ENCODE measurements around the gene RPS27. TPM values are rescaled to one million over a fixed set of nuclear protein-coding genes. Genes with fewer than 3 reads are reported as not detected.

The RPS27 gene
- total and polyA plus RNA-seq, 2 of the 13 experiments (the other 11 are each of a cell fraction or from before 2014, with no cell fraction given): 3,737 to 9,964 TPM

GRCh38 chr1:153977250-153978240 is 13.0 kb upstream of the RPS27 start, which contains the start of gene JTB (continued):
- TF ChIP-seq THAP9 (CRISPR knock-in tag; IDR thresholded peaks at IDR 0.05; ENCODE audit: borderline replicate concordance) (peak; percentile 59; the same call in 1 of the 2 replicates), ZNF776 (CRISPR knock-in tag; IDR thresholded peaks at IDR 0.05) (peak; percentile 93; the same call in 1 of the 2 replicates), E2F2 (CRISPR knock-in tag; IDR thresholded peaks at IDR 0.05; ENCODE audit: borderline replicate concordance) (peak; percentile 16; the same call in 1 of the 2 replicates), ZNF496 (CRISPR knock-in tag; IDR thresholded peaks at IDR 0.05; ENCODE audit: insufficient replicate concordance) (no peak), PAWR (CRISPR knock-in tag; IDR thresholded peaks at IDR 0.05; ENCODE audit: borderline replicate concordance) (no peak), IRX3 (CRISPR knock-in tag; IDR thresholded peaks at IDR 0.05; ENCODE audit: borderline replicate concordance, low read depth) (0 out of 2 replicates have a peak, but pooled peaks have one; percentile 77), SIX4 (CRISPR knock-in tag; IDR thresholded peaks at IDR 0.05) (0 out of 2 replicates have a peak, but pooled peaks have one; percentile 1), XBP1 (CRISPR knock-in tag; IDR thresholded peaks at IDR 0.05) (no peak), CCAR2 (optimal IDR thresholded peaks at IDR 0.05; ENCODE audit: low read depth, low read length) (no peak), ZMAT5 (CRISPR knock-in tag; IDR thresholded peaks at IDR 0.05; ENCODE audit: borderline replicate concordance, low read depth) (no peak), ZNF629 (CRISPR knock-in tag; conservative IDR thresholded peaks at IDR 0.05) (no peak), ZNF614 (CRISPR knock-in tag; IDR thresholded peaks at IDR 0.05; ENCODE audit: borderline replicate concordance) (peak; percentile 65), ZNF576 (CRISPR knock-in tag; IDR thresholded peaks at IDR 0.05) (peak; percentile 64; the same call in 1 of the 2 replicates), SALL2 (CRISPR knock-in tag; IDR thresholded peaks at IDR 0.05) (peak; percentile 47; the same call in 1 of the 2 replicates), ZBTB44 (CRISPR knock-in tag; IDR thresholded peaks at IDR 0.05) (peak; percentile 88; the same call in 1 of the 2 replicates), BCLAF1 (IDR thresholded peaks at IDR 0.05) (no peak), NRL (CRISPR knock-in tag; IDR thresholded peaks at IDR 0.05; ENCODE audit: borderline replicate concordance) (peak; percentile 75; the same call in 1 of the 2 replicates)
